ENCODE measurements around the gene MRPL44.

The MRPL44 gene

GRCh38 chr2:223949241-223949840, 7.9 kb upstream of the MRPL44 start:
- Histone ChIP-seq H3K9ac (no peak overlapping the region), H3K27me3 (ENCODE audit: insufficient read depth, low read depth) (no peaks in the 10 kb centered on the region), H3K4me2 (no peak overlapping the region), H3K79me2 (ENCODE audit: insufficient read depth, low read depth) (no peaks in the 10 kb centered on the region), H4K20me1 (ENCODE audit: insufficient read depth) (no peaks in the 10 kb centered on the region), H3K27ac (no peak overlapping the region), H3K4me3 (IDR thresholded peaks at IDR 0.05; ENCODE audit: insufficient read depth, low read depth, low read length) (no peak overlapping the region), H3K4me1 (ENCODE audit: low read depth, poor library complexity, severe bottlenecking) (peaks cover 29% of the 10 kb centered on the region), H2AFZ (ENCODE audit: low read depth) (no peak overlapping the region), H3K36me3 (ENCODE audit: insufficient read depth) (no peaks in the 10 kb centered on the region)
- no peak for TF ChIP-seq CTCF (conservative IDR thresholded peaks at IDR 0.05; ENCODE audit: low read depth, low read length)

- Histone ChIP-seq H3K4me1 (ENCODE audit: low read depth, poor library complexity, severe bottlenecking) (peaks cover 26% of the 10 kb centered on the region), H3K27ac (no peak overlapping the region), H3K9ac (no peak overlapping the region), H4K20me1 (ENCODE audit: insufficient read depth) (no peaks in the 10 kb centered on the region), H3K4me2 (no peak overlapping the region), H3K79me2 (ENCODE audit: insufficient read depth, low read depth) (no peaks in the 10 kb centered on the region), H3K36me3 (ENCODE audit: insufficient read depth) (no peaks in the 10 kb centered on the region), H3K27me3 (ENCODE audit: insufficient read depth, low read depth) (no peaks in the 10 kb centered on the region), H3K4me3 (IDR thresholded peaks at IDR 0.05; ENCODE audit: insufficient read depth, low read depth, low read length) (no peak overlapping the region), H2AFZ (ENCODE audit: low read depth) (no peak overlapping the region)
- TF ChIP-seq CTCF (conservative IDR thresholded peaks at IDR 0.05; ENCODE audit: low read depth, low read length): no peak
Measured at GRCh38 chr2:223950448-223951347, 6.6 kb upstream of the MRPL44 start.

GRCh38 chr2:223952280-223952968, 4.8 kb upstream of the MRPL44 start:
- peaks cover 31% of the 10 kb centered on the region for H3K4me1 ChIP-seq (ENCODE audit: low read depth, poor library complexity, severe bottlenecking)
- no peak overlapping the region for H3K4me3 ChIP-seq (IDR thresholded peaks at IDR 0.05; ENCODE audit: insufficient read depth, low read depth, low read length)
- no peak overlapping the region; the same call in 1 of the 2 replicates for H3K4me2 ChIP-seq
- no peaks in the 10 kb centered on the region for H3K27me3 ChIP-seq (ENCODE audit: insufficient read depth, low read depth)
- H3K9ac ChIP-seq: no peak overlapping the region
- no peaks in the 10 kb centered on the region for H3K36me3 ChIP-seq (ENCODE audit: insufficient read depth)
- no peaks in the 10 kb centered on the region for H3K79me2 ChIP-seq (ENCODE audit: insufficient read depth, low read depth)
- peak overlapping the region; percentile 11; the same call in 1 of the 2 replicates for H3K27ac ChIP-seq
- peak overlapping the region; percentile 4; the same call in 1 of the 2 replicates for H2AFZ ChIP-seq (ENCODE audit: low read depth)
- no peak for TF ChIP-seq CTCF (conservative IDR thresholded peaks at IDR 0.05; ENCODE audit: low read depth, low read length)
- no peaks in the 10 kb centered on the region for H4K20me1 ChIP-seq (ENCODE audit: insufficient read depth)

- no peak for TF ChIP-seq CTCF (conservative IDR thresholded peaks at IDR 0.05; ENCODE audit: low read depth, low read length)
- H3K4me1 ChIP-seq (ENCODE audit: low read depth, poor library complexity, severe bottlenecking): peaks cover 41% of the 10 kb centered on the region
- H2AFZ ChIP-seq (ENCODE audit: low read depth): no peak overlapping the region
Measured at GRCh38 chr2:223954401-223954800, 2.9 kb upstream of the MRPL44 start.

More at GRCh38 chr2:223954401-223954800, 2.9 kb upstream of the MRPL44 start:
- H3K27me3 ChIP-seq (ENCODE audit: insufficient read depth, low read depth): no peaks in the 10 kb centered on the region
- no peak overlapping the region for H3K4me2 ChIP-seq
- H3K36me3 ChIP-seq (ENCODE audit: insufficient read depth): no peaks in the 10 kb centered on the region; the same call in 1 of the 2 replicates
- H3K4me3 ChIP-seq (IDR thresholded peaks at IDR 0.05; ENCODE audit: insufficient read depth, low read depth, low read length): no peak overlapping the region
- no peak overlapping the region for H3K9ac ChIP-seq
- H4K20me1 ChIP-seq (ENCODE audit: insufficient read depth): 0 out of 2 replicates have a peak, but pooled peaks cover 2% of the 10 kb centered on the region
- no peak overlapping the region for H3K27ac ChIP-seq
- peaks cover 19% of the 10 kb centered on the region for H3K79me2 ChIP-seq (ENCODE audit: insufficient read depth, low read depth)

Measured in KMS-11 (cell line).